H1 (cell line): ENCODE measurements around the gene RAB10. TPM values are rescaled to one million over a fixed set of nuclear protein-coding genes. Genes with fewer than 3 reads are reported as not detected.

Experiments used
- BRCA1 ChIP-seq: IDR thresholded peaks from 2 replicates; pipeline ENCODE4 v1.6.1; 2012; ENCODE audit warnings: low read depth, low read length, improper control_type of control experiment
- HDAC2 ChIP-seq, 2 experiments: fragments of 300-600 bp in 1 of 2; sonication (generic) in 1 of 2; IDR thresholded peaks; 2 replicates each; pipeline ENCODE4 v1.6.1; 2011 to 2012; ENCODE audit warnings: low read depth in 2 of 2, low read length in 2 of 2, mild to moderate bottlenecking in 2 of 2, moderate library complexity in 2 of 2, borderline replicate concordance in 1 of 2, inconsistent platforms in 1 of 2
- JUND ChIP-seq: IDR thresholded peaks from 2 replicates; pipeline ENCODE4 v1.6.1; 2011; ENCODE audit warnings: mild to moderate bottlenecking, improper control_type of control experiment, low read length
- MAFK ChIP-seq: IDR thresholded peaks from 2 replicates; pipeline ENCODE4 v1.6.1; 2012; ENCODE audit warnings: low read depth, mild to moderate bottlenecking, improper control_type of control experiment, low read length
- POLR2AphosphoS5 ChIP-seq: IDR thresholded peaks from 2 replicates; pipeline ENCODE4 v1.6.1; 2011; ENCODE audit warnings: low read depth, low read length
- SP4 ChIP-seq: IDR thresholded peaks from 2 replicates; pipeline ENCODE4 v1.6.1; 2012; ENCODE audit warnings: low read length, inconsistent platforms
- TBP ChIP-seq: IDR thresholded peaks from 2 replicates; pipeline ENCODE4 v1.6.1; 2011; ENCODE audit warnings: low read depth, low read length, improper control_type of control experiment
- polyA plus RNA-seq, 7 experiments: library from polyadenylated mRNA; depleted of rRNA in 3 of 7; stranded (reverse) in 5 of 7; unstranded in 2 of 7; fragments of >200 nt in 5 of 7; fragments of 200-250 nt in 2 of 7; gene quantifications; 1 replicate in 5 of 7; 2 replicates in 1 of 7; 4 replicates in 1 of 7; pipeline versions ENCODE4 v1.2.1 to v1.2.3, GENCODE V29; 2011 to 2013; ENCODE audit warnings: missing spikeins in 2 of 7, mixed read lengths in 2 of 7
- total RNA-seq: library from RNA; stranded (reverse); fragmentation: NEBNext Ultra II Directional; extraction: Animal tissue kit (Norgen Biotek cat#: 25700); gene quantifications from 2 replicates; pipeline ENCODE4 v1.2.1, GENCODE V29; 2021

Gene RAB10
- total and polyA plus RNA-seq, 2 of the 8 experiments (the other 6 are each of a cell fraction or from before 2014, with no cell fraction given): 42.6 to 136 TPM

GRCh38 chr2:26161926-26162325, 128.0 kb downstream of the RAB10 start (continued):
- TF ChIP-seq POLR2AphosphoS5: no peak
- no peak for TF ChIP-seq JUND
- TF ChIP-seq TBP: no peak
- no peak for TF ChIP-seq BRCA1
- no peak for TF ChIP-seq HDAC2 (IDR thresholded peaks at IDR 0.05; ENCODE audit: borderline replicate concordance in 1 of 2, low read depth in 2 of 2, low read length in 2 of 2)
- TF ChIP-seq MAFK: no peak
- TF ChIP-seq SP4: no peak
